HG02973 (cell line): ENCODE data around the gene NFASC.

ENCODE experiments used
- ATAC-seq: cut with Tn5 transposase; IDR thresholded peaks from one replicate; pipeline ENCODE4 v1.9.1; 2021; ENCODE audit warnings: moderate library complexity; ENCODE audit not compliant: unreplicated experiment

The NFASC gene

GRCh38 chr1:205032508-205032907, 161.8 kb downstream of the NFASC start:
- no peak for ATAC-seq

- ATAC-seq = no peak
Measured at GRCh38 chr1:205037539-205037938, 166.9 kb downstream of the NFASC start.

GRCh38 chr1:205038132-205038786, 167.6 kb downstream of the NFASC start:
- ATAC-seq = no peak

- ATAC-seq = no peak
Measured at GRCh38 chr1:205041001-205041715, 170.5 kb downstream of the NFASC start.

- no peak for ATAC-seq
Measured at GRCh38 chr1:205041998-205042910, 171.6 kb downstream of the NFASC start.

- no peak for ATAC-seq
Measured at GRCh38 chr1:205042911-205043806, 172.5 kb downstream of the NFASC start, which contains the start of gene CNTN2. Gene CNTN2, plus strand, starts transcription at chr1:205043212. Its CDS starts 9,974 bp downstream, at chr1:205053186.

GRCh38 chr1:205043866-205044265, 173.2 kb downstream of the NFASC start:
- no peak for ATAC-seq

- ATAC-seq = no peak
Measured at GRCh38 chr1:205044741-205045140, 174.1 kb downstream of the NFASC start.

- ATAC-seq = no peak
Measured at GRCh38 chr1:205045146-205045545, 174.5 kb downstream of the NFASC start.

GRCh38 chr1:205046870-205047269, 176.2 kb downstream of the NFASC start:
- no peak for ATAC-seq

GRCh38 chr1:205047764-205048231, 177.1 kb downstream of the NFASC start:
- no peak for ATAC-seq

GRCh38 chr1:205048382-205048781, 177.7 kb downstream of the NFASC start:
- ATAC-seq = no peak

GRCh38 chr1:205049479-205049878, 178.8 kb downstream of the NFASC start:
- no peak for ATAC-seq

GRCh38 chr1:205052690-205053089, 182.0 kb downstream of the NFASC start:
- ATAC-seq = no peak

GRCh38 chr1:205053296-205053695, 182.6 kb downstream of the NFASC start:
- no peak for ATAC-seq

- ATAC-seq = no peak
Measured at GRCh38 chr1:205054013-205054412, 183.4 kb downstream of the NFASC start.

- ATAC-seq = no peak
Measured at GRCh38 chr1:205056188-205056611, 185.5 kb downstream of the NFASC start.

GRCh38 chr1:205056956-205057568, 186.4 kb downstream of the NFASC start:
- ATAC-seq = no peak

GRCh38 chr1:205057808-205058575, 187.3 kb downstream of the NFASC start:
- ATAC-seq = no peak
